Measurements from ENCODE around the gene CFHR5. TPM values are rescaled to one million over a fixed set of nuclear protein-coding genes. Genes with fewer than 3 reads are reported as not detected.

Gene CFHR5
- total and polyA plus RNA-seq, 2 of the 4 experiments (the other 2 are of a cell fraction): not detected

GRCh38 chr1:196970182-196970581, 7.2 kb upstream of the CFHR5 start:
- Histone ChIP-seq H2AK9ac (replicated peaks; ENCODE audit: low read depth, low read length, poor library complexity) (no peak overlapping the region), H3K36me3 (ENCODE audit: control insufficient read depth, insufficient read depth, low read length) (no peaks in the 10 kb centered on the region), H3K9me3 (ENCODE audit: control insufficient read depth, insufficient read depth, low read length) (no peaks in the 10 kb centered on the region), H2AK5ac (ENCODE audit: low read depth, low read length) (no peak overlapping the region), H3K4me1 (ENCODE audit: control insufficient read depth, insufficient read depth, low read length) (no peaks in the 10 kb centered on the region), H3K9me1 (ENCODE audit: insufficient read depth, low read length) (no peaks in the 10 kb centered on the region), H3K4me2 (ENCODE audit: low read depth, low read length) (no peak overlapping the region), H4K8ac (ENCODE audit: low read depth in 2 of 2, low read length in 2 of 2) (no peak overlapping the region), H3K9ac (ENCODE audit: low read depth, low read length) (no peak overlapping the region), H4K5ac (ENCODE audit: low read depth, low read length) (no peak overlapping the region), H2AFZ (replicated peaks; ENCODE audit: low read length, poor library complexity) (no peak overlapping the region), H2BK15ac (ENCODE audit: low read depth, low read length) (no peak overlapping the region), H2BK5ac (ENCODE audit: low read depth, low read length, poor library complexity, severe bottlenecking) (no peak overlapping the region), H3K18ac (ENCODE audit: low read depth, low read length) (no peak overlapping the region), H3K79me1 (ENCODE audit: low read depth in 1 of 2, low read length in 2 of 2) (no peaks in the 10 kb centered on the region), H2BK120ac (ENCODE audit: low read depth, low read length) (no peak overlapping the region), H3K4me3 (ENCODE audit: insufficient read depth, low read depth, low read length) (no peak overlapping the region), H2BK20ac (ENCODE audit: low read depth, low read length) (no peak overlapping the region), H3K27me3 (ENCODE audit: control insufficient read depth, insufficient read depth, low read length) (no peaks in the 10 kb centered on the region), H3K14ac (replicated peaks; ENCODE audit: low read depth, low read length) (no peak overlapping the region), H4K91ac (ENCODE audit: insufficient read depth, low read depth, low read length) (no peak overlapping the region), H3K56ac (ENCODE audit: extremely low read depth, insufficient read depth, low read length) (no peak overlapping the region), H3K4ac (ENCODE audit: low read depth, low read length) (no peak overlapping the region), H4K20me1 (ENCODE audit: insufficient read depth, low read length) (no peaks in the 10 kb centered on the region), H3K23ac (ENCODE audit: low read depth, low read length) (no peak overlapping the region), H3K27ac (ENCODE audit: insufficient read depth, low read length) (no peak overlapping the region)
- dilution Hi-C loops (cut with HindIII; ENCODE audit: low sequenced_read_pairs, unreplicated experiment): no loop called here
- BruUV-seq (replicated peaks): no TSS peak
- no CpG with 5 or more reads among the region's 1 CpG for whole genome bisulfite sequencing, 2 experiments (ENCODE audit: extremely low coverage in 2 of 2, insufficient read length in 1 of 2)
- ChIA-PET CTCF (no interaction called here), POLR2A (ENCODE audit: unreplicated experiment) (no interaction called here)
- intact Hi-C loops (cut with micrococcal nuclease): no loop called here
- no peak for TF ChIP-seq CHD1 (IDR thresholded peaks at IDR 0.05; ENCODE audit: low read depth, low read length)
- TF ChIP-seq MXI1 (IDR thresholded peaks at IDR 0.05; ENCODE audit: borderline replicate concordance, low read depth, low read length): no peak
- no peak for TF ChIP-seq POLR2A (IDR thresholded peaks at IDR 0.05; ENCODE audit: low read depth, low read length)
- no peak for TF ChIP-seq RAD21 (IDR thresholded peaks at IDR 0.05; ENCODE audit: low read length)
- in situ Hi-C loops (cut with MboI; ENCODE audit: low sequenced_read_pairs): no loop called here
- no peak for DNase-seq
- ATAC-seq (ENCODE audit: low read depth): no peak
